Neural cell (in vitro differentiated cells): Measurements from ENCODE around the gene AFTPH. TPM values are rescaled to one million over a fixed set of nuclear protein-coding genes. Genes with fewer than 3 reads are reported as not detected.

ENCODE experiments used
- H2AFZ ChIP-seq: fragments of 200-600, 300-800 bp; sonication (generic), shearing (Covaris generic); 2 replicates; pipeline ENCODE4 v1.6.0; 2014; ENCODE audit warnings: low read depth, mild to moderate bottlenecking, antibody characterized with exemption, low read length, moderate library complexity
- H3F3A ChIP-seq: fragments of 200-600 bp; shearing (Covaris generic); 2 replicates; pipeline ENCODE4 v1.6.1; 2016; ENCODE audit warnings: mild to moderate bottlenecking, moderate library complexity, mixed read lengths, antibody characterized with exemption, low read length; ENCODE audit not compliant: insufficient read depth, poor library complexity, severe bottlenecking
- H3K27ac ChIP-seq: fragments of 200-600, 300-800 bp; sonication (generic), shearing (Covaris generic); 2 replicates; pipeline ENCODE4 v1.5.1; 2014; ENCODE audit warnings: mild to moderate bottlenecking, low read length, moderate library complexity
- H3K27me3 ChIP-seq: fragments of 300-800, 200-600 bp; sonication (generic), shearing (Covaris generic); 2 replicates; pipeline ENCODE4 v1.6.0; 2014; ENCODE audit warnings: mild to moderate bottlenecking, low read depth, low read length, moderate library complexity; ENCODE audit not compliant: insufficient read depth
- H3K36me3 ChIP-seq: fragments of 300-800, 200-600 bp; sonication (generic), shearing (Covaris generic); 2 replicates; pipeline ENCODE4 v1.5.1; 2014; ENCODE audit warnings: mild to moderate bottlenecking, antibody characterized with exemption, low read length, moderate library complexity; ENCODE audit not compliant: insufficient read depth
- H3K4me2 ChIP-seq: fragments of 300-800, 200-600 bp; sonication (generic), shearing (Covaris generic); 2 replicates; pipeline ENCODE4 v1.6.0; 2014; ENCODE audit warnings: mild to moderate bottlenecking, low read length
- H3K4me3 ChIP-seq: fragments of 300-800, 200-600 bp; sonication (generic), shearing (Covaris generic); 2 replicates; pipeline ENCODE4 v1.5.1; 2014; ENCODE audit warnings: mild to moderate bottlenecking, low read length, moderate library complexity
- H3K79me2 ChIP-seq: fragments of 200-600 bp; shearing (Covaris generic); replicated peaks from 2 replicates; pipeline ENCODE4 v1.6.0; 2014; ENCODE audit warnings: mild to moderate bottlenecking, low read length, moderate library complexity; ENCODE audit not compliant: insufficient read depth
- H3K9ac ChIP-seq: fragments of 300-800, 200-600 bp; sonication (generic), shearing (Covaris generic); 2 replicates; pipeline ENCODE4 v1.6.1; 2016; ENCODE audit warnings: mild to moderate bottlenecking, low read length, mixed read lengths
- H3K9me2 ChIP-seq: fragments of 200-600 bp; shearing (Covaris generic); 2 replicates; pipeline ENCODE4 v1.6.1; 2016; ENCODE audit warnings: mild to moderate bottlenecking, low read length, mixed read lengths; ENCODE audit not compliant: insufficient read depth
- H3K9me3 ChIP-seq: fragments of 200-600, 300-800 bp; sonication (generic), shearing (Covaris generic); 2 replicates; pipeline ENCODE4 v1.6.1; 2016; ENCODE audit warnings: mild to moderate bottlenecking, mixed run types, low read length, moderate library complexity, mixed read lengths
- H4K20me1 ChIP-seq: fragments of 200-600 bp; shearing (Covaris generic); 2 replicates; pipeline ENCODE4 v1.6.1; 2016; ENCODE audit warnings: mild to moderate bottlenecking, mixed run types; ENCODE audit not compliant: insufficient read depth
- EP300 ChIP-seq: fragments of 450-650 bp; conservative IDR thresholded peaks from 2 replicates; pipeline ENCODE4 v1.6.1; 2014; ENCODE audit warnings: antibody characterized with exemption, mild to moderate bottlenecking, moderate library complexity; ENCODE audit not compliant: poor library complexity, severe bottlenecking
- EZH2 ChIP-seq: fragments of 200-600, 300-800 bp; shearing (Covaris generic), sonication (generic); IDR thresholded peaks from 2 replicates; pipeline ENCODE4 v1.6.1; 2014; ENCODE audit warnings: antibody characterized with exemption, low read length, borderline replicate concordance, mild to moderate bottlenecking; ENCODE audit not compliant: insufficient read depth, poor library complexity, severe bottlenecking
- MXI1 ChIP-seq: fragments of 450-650 bp; conservative IDR thresholded peaks from 2 replicates; pipeline ENCODE4 v1.6.1; 2014; ENCODE audit warnings: antibody characterized with exemption, mild to moderate bottlenecking; ENCODE audit not compliant: poor library complexity, severe bottlenecking
- POLR2AphosphoS5 ChIP-seq: IDR thresholded peaks from 2 replicates; pipeline ENCODE4 v1.6.1; 2012
- RAD21 ChIP-seq: fragments of 450-650 bp; conservative IDR thresholded peaks from 2 replicates; pipeline ENCODE4 v1.6.1; 2014; ENCODE audit warnings: antibody characterized with exemption, mild to moderate bottlenecking, moderate library complexity
- REST ChIP-seq: IDR thresholded peaks from 2 replicates; pipeline ENCODE4 v1.6.1; 2012; ENCODE audit warnings: borderline replicate concordance
- SMC3 ChIP-seq: fragments of 450-650 bp; conservative IDR thresholded peaks from 2 replicates; pipeline ENCODE4 v1.6.1; 2014; ENCODE audit warnings: antibody characterized with exemption, mild to moderate bottlenecking, moderate library complexity; ENCODE audit not compliant: poor library complexity
- TAF1 ChIP-seq: IDR thresholded peaks from 2 replicates; pipeline ENCODE4 v1.6.1; 2012; ENCODE audit warnings: low read depth
- polyA plus RNA-seq: library from polyadenylated mRNA; depleted of rRNA; stranded (reverse); fragments of >200 nt; gene quantifications from 2 replicates; pipeline ENCODE4 v1.2.3, GENCODE V29; 2014
- TF ChIP-seq, protein P1 (sequence below): fragments of 450-650 bp; IDR thresholded peaks from 2 replicates; pipeline ENCODE4 v1.5.1; 2014; ENCODE audit warnings: antibody characterized with exemption, mild to moderate bottlenecking, moderate library complexity; ENCODE audit not compliant: poor library complexity, severe bottlenecking

The AFTPH gene
- polyA plus RNA-seq, 1 donor from 2014 or later = 63.0 TPM

DNA sequence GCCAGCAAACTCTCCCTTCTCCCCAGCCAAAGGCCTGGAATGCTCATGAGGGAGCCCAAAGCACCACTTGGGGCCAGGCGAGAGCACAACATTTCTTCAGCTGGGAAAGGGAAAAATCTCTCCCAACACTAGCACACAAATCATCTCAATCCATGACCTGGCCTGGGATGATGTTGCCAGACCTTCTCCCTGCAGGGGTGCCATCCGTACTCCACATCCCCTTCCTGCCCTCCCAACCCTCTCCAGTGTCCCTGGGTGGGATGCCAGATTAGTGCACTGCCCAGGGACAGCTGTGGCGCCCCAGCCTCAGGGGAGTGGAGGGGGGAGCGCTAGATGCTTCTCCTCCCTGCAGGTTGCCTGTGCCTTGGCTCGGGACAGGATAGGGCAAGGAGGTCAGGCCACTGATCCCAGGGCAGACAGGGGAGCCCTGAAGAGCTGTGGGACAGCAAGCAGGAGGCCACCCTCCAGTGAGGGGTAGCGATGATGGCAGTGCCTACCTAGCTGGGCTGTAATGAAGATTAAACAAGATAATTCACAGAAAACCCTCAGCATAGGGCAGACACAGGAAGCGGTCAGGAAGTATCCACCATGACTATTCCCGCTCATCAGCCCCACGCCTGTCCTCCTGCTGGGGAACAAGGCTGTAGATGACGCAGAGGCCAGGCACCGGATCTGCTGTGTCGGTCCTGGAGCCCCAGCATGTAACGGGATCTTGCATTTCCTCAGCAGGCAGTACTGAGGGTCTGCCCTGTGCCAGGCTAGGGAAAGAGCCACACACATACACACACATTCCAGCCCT lies 98.5 kb downstream of the AFTPH start:
- Histone ChIP-seq H3K9ac (no peak overlapping the region), H3K79me2 (no peaks in the 10 kb centered on the region), H3K36me3 (no peaks in the 10 kb centered on the region), H3K4me3 (no peak overlapping the region), H3F3A (no peaks in the 10 kb centered on the region), H3K4me2 (no peak overlapping the region), H3K9me2 (no peaks in the 10 kb centered on the region), H2AFZ (no peak overlapping the region), H4K20me1 (no peaks in the 10 kb centered on the region), H3K27me3 (no peaks in the 10 kb centered on the region), H3K27ac (no peak overlapping the region), H3K9me3 (no peaks in the 10 kb centered on the region)
- no peak for TF ChIP-seq TAF1
- TF ChIP-seq POLR2AphosphoS5 = no peak
- no peak for TF ChIP-seq MXI1
- TF ChIP-seq, protein P1, sequence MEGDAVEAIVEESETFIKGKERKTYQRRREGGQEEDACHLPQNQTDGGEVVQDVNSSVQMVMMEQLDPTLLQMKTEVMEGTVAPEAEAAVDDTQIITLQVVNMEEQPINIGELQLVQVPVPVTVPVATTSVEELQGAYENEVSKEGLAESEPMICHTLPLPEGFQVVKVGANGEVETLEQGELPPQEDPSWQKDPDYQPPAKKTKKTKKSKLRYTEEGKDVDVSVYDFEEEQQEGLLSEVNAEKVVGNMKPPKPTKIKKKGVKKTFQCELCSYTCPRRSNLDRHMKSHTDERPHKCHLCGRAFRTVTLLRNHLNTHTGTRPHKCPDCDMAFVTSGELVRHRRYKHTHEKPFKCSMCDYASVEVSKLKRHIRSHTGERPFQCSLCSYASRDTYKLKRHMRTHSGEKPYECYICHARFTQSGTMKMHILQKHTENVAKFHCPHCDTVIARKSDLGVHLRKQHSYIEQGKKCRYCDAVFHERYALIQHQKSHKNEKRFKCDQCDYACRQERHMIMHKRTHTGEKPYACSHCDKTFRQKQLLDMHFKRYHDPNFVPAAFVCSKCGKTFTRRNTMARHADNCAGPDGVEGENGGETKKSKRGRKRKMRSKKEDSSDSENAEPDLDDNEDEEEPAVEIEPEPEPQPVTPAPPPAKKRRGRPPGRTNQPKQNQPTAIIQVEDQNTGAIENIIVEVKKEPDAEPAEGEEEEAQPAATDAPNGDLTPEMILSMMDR = no peak
- no peak for TF ChIP-seq EP300
- TF ChIP-seq REST = no peak
- no peak for TF ChIP-seq SMC3
- TF ChIP-seq EZH2 = no peak
- TF ChIP-seq RAD21 = no peak

GRCh38 chr2:64623242-64623850 lies 99.2 kb downstream of the AFTPH start:
- H3K9ac ChIP-seq = no peak overlapping the region
- no peaks in the 10 kb centered on the region for H3K36me3 ChIP-seq
- no peak overlapping the region for H3K4me2 ChIP-seq
- no peaks in the 10 kb centered on the region for H3F3A ChIP-seq
- no peak for TF ChIP-seq REST
- no peak for TF ChIP-seq RAD21
- no peak for TF ChIP-seq SMC3
- TF ChIP-seq, protein P1 = no peak
- no peak for TF ChIP-seq EP300
- no peak for TF ChIP-seq EZH2
- TF ChIP-seq POLR2AphosphoS5 = no peak
- no peak for TF ChIP-seq MXI1
- TF ChIP-seq TAF1 = no peak
- no peaks in the 10 kb centered on the region for H3K79me2 ChIP-seq
- H3K4me3 ChIP-seq = no peak overlapping the region
- H3K9me3 ChIP-seq = no peaks in the 10 kb centered on the region
- H4K20me1 ChIP-seq = no peaks in the 10 kb centered on the region
- no peak overlapping the region for H3K27ac ChIP-seq
- H2AFZ ChIP-seq = no peak overlapping the region
- no peaks in the 10 kb centered on the region for H3K9me2 ChIP-seq
- no peaks in the 10 kb centered on the region for H3K27me3 ChIP-seq
